D721Med (cell line): ENCODE data around the gene TIMMDC1.

Experiments used
- DNase-seq: peaks from one replicate; pipeline ENCODE4 v3.0.0; 2011; ENCODE audit warnings: low spot score; ENCODE audit not compliant: insufficient read length
- FAIRE-seq: peaks from 2 replicates; lab custom pipeline; 2011; peaks lifted over from hg19 to GRCh38; lab: Jason Lieb, UNC
- TF ChIP-seq, protein P1 (sequence below): IDR thresholded peaks from 2 replicates; pipeline ENCODE4 v1.5.1; 2012; ENCODE audit warnings: mild to moderate bottlenecking, control low read depth; ENCODE audit not compliant: insufficient read depth; ENCODE audit errors: missing control alignments

TIMMDC1 gene

DNA sequence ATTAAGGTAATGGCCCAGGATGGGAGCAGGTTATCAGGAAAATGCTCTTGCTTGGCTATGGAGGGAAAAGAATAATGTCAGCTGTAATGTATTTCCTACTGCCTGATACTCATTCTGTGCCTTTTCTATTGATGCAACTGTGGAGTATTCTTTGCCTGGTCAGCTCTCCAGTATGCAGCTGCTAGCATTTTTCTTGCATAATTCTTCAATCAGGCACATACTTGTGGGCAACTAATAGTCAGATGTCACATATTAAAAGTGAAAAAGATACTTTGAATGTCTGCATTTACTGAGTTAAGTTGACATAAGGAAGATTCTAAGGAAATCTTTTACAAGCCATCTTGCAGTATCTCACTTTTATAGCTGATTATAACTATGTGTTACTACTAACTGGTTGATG is 31.5 kb downstream of the TIMMDC1 start:
- TF ChIP-seq, protein P1, sequence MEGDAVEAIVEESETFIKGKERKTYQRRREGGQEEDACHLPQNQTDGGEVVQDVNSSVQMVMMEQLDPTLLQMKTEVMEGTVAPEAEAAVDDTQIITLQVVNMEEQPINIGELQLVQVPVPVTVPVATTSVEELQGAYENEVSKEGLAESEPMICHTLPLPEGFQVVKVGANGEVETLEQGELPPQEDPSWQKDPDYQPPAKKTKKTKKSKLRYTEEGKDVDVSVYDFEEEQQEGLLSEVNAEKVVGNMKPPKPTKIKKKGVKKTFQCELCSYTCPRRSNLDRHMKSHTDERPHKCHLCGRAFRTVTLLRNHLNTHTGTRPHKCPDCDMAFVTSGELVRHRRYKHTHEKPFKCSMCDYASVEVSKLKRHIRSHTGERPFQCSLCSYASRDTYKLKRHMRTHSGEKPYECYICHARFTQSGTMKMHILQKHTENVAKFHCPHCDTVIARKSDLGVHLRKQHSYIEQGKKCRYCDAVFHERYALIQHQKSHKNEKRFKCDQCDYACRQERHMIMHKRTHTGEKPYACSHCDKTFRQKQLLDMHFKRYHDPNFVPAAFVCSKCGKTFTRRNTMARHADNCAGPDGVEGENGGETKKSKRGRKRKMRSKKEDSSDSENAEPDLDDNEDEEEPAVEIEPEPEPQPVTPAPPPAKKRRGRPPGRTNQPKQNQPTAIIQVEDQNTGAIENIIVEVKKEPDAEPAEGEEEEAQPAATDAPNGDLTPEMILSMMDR: no peak
- no peak for FAIRE-seq
- no peak for DNase-seq

DNA sequence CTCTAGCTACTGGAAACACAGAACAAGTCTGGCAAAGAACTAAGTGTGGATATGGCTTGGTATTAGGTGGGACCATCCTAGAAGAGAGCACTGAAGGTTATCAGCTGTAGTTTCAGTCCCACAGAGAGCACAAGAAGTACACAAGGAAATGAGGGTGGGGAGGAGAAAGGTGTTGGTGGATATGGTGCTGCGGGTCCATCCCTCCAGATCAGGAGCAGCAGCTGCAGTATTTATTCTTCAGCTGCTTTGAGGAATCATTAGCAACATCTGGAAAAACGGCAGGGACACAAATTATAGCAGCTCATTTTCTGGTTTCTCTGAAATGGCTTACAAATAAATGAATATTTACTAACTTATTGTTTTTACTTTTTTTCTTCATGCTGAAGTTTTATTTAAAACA is 32.1 kb downstream of the TIMMDC1 start:
- FAIRE-seq (no peak), DNase-seq (no peak)
- TF ChIP-seq, protein P1: no peak

DNA sequence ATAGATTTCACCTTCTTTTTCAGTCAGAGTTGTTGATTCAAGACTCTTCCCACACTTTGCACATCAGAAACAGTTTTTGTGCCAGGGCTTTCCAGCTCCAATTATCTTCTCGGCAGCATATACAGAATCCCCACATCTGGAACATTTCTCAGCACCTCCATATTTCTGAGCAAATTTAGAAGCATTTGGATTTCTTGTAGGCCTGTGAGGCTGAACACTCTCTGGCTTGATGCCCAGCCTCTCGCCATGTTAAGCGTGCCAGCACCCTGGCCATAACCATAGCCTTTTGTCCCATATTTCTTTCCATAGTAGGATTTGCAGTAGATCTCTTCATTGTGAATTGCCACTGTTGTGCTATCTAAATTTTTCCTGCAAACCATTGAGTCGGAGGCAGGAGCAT is 32.8 kb downstream of the TIMMDC1 start:
- FAIRE-seq: no peak

DNA sequence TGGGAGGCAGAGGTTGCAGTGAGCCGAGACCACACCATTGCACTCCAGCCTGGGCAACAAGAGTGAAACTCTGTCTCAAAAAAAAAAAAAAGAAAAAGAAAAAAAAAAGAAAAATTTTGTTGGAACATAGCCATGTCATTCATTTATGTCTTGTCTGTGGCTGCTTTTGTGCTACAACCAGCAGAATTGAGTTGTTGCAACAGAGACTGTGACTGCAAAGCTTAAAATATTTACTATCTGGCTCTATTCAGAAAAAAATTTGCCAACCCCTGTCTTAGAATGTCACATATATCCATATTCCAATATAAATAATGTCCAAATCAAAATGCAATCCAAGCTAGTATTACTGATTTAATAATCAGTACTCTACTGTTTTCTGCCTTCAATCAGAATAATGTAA is 35.9 kb downstream of the TIMMDC1 start:
- no peak for DNase-seq
- no peak for FAIRE-seq
- TF ChIP-seq, protein P1: no peak

More for the DNA sequence above, 32.8 kb downstream of the TIMMDC1 start:
- no peak for DNase-seq
- TF ChIP-seq, protein P1: no peak

DNA sequence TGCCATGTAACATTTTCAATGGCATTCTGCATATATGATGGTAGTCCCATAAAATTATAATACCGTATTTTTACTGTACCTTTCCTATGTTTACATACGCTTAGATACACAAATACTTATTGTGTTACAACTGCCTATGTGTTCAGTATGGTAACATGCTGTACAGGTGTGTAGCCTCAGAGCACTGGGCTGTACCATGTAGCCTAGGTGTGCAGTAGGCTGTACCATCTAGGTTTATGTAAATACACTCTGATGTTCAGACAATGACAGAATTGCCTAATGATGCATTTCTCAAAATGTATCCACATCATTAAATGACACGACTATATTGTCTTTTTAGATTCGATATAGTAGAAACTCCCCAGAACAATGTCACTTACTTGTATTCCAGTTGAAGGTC is 38.4 kb downstream of the TIMMDC1 start:
- DNase-seq (no peak), FAIRE-seq (no peak)
- TF ChIP-seq, protein P1: no peak

DNA sequence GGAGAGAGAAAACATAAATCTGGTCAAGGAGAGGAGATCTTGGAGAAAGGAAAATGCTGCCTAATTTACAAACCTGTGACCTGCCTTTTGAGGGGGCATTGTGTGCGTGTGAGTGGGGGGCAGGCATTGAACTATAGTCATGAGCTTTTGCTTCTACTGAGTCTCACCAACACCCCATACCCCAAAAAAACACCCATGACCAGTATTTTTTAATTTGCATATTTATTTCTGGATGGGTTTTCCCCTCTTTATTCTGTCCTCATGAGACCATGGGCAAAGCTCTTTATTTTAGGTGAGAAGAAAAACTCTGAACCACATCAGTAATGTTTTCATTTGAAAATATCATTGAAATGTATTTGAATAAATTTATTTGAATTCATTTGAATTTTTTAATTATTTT is 40.4 kb downstream of the TIMMDC1 start:
- DNase-seq: no peak
- FAIRE-seq: no peak
- TF ChIP-seq, protein P1: no peak

DNA sequence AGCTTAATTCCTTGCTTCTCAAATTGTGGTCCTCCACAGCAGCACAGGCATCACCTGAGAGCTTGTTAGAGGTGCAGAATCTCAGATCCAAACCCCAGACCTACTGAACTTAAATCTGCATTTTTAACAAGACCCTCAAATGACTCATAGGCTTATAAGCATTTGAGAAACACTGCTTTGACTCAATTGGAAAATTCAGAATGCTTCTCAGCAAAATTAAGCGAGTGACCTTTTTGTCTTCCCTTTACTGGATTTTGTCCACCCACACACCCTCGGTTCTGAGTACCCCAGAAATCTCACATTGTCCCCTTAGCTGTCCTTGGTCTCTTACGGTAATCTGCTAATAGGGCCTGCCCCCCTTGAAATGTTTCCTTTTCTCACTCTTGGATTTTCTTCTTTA is 43.2 kb downstream of the TIMMDC1 start:
- TF ChIP-seq, protein P1: no peak
- no peak for DNase-seq
- no peak for FAIRE-seq
